K562 (cell line): ENCODE results near the gene ZNF718. TPM values are rescaled to one million over a fixed set of nuclear protein-coding genes. Genes with fewer than 3 reads are reported as not detected.
A peak's percentile ranks its signal among the peaks of the same experiment; 100 is the strongest.

ENCODE experiments used
- ATAC-seq: fragments of 200-7000 bp; cut with Tn5 transposase; 3 replicates; pipeline ENCODE4 v1.9.1; 2020; ENCODE audit warnings: moderate library complexity
- BruUV-seq: library from RNA; stranded (reverse); fragments of 400-500 nt; replicated peaks from 2 replicates; lab custom pipeline; 2021; lab: Mats Ljungman, UMichigan
- CTCF ChIA-PET: fragments of 300-600 bp; formaldehyde crosslinking; extraction: SDS; loops from one replicate; lab custom pipeline; 2021; ENCODE audit warnings: low intra/inter-chr PET ratio; lab: Yijun Ruan, JAX
- POLR2A ChIA-PET: fragments of 300-600, 350-650 bp; sonication (Branson Sonifier 250); formaldehyde crosslinking; extraction: SDS; loops from one replicate; lab custom pipeline; 2021; ENCODE audit warnings: antibody characterized with exemption, inconsistent platforms; lab: Yijun Ruan, JAX
- DNase-seq, 4 experiments: peaks; one replicate each; pipeline versions ENCODE4 v3.0.0 to v3.0.0-alpha.2; 2011 to 2018; ENCODE audit warnings: low spot score in 3 of 4, mixed read lengths in 3 of 4; ENCODE audit errors: extremely low read depth in 1 of 4
- FAIRE-seq: peaks from 2 replicates; lab custom pipeline; 2011; peaks lifted over from hg19 to GRCh38; lab: Jason Lieb, UNC
- H2AFZ ChIP-seq: 2 replicates; pipeline ENCODE4 v1.6.0; 2011; ENCODE audit warnings: low read depth, low read length, control low read depth, inconsistent platforms
- H3K27ac ChIP-seq: fragments of 200-600 bp; 3 replicates; pipeline ENCODE4 v1.8.0; 2011; ENCODE audit warnings: low read depth, mild to moderate bottlenecking, control low read depth, inconsistent platforms, low read length, moderate library complexity, mixed read lengths; ENCODE audit errors: extremely low read depth
- H3K27me3 ChIP-seq, 2 experiments: fragments of 300-600 bp in 1 of 2; 2 replicates in 1 of 2; 3 replicates in 1 of 2; pipeline versions ENCODE4 v1.6.0 to v1.8.0; 2011; ENCODE audit warnings: inconsistent platforms in 2 of 2, low read length in 2 of 2, mild to moderate bottlenecking in 1 of 2, mixed read lengths in 1 of 2, moderate library complexity in 1 of 2; ENCODE audit not compliant: control insufficient read depth in 2 of 2, insufficient read depth in 2 of 2
- H3K36me3 ChIP-seq: fragments of 300-600 bp; 3 replicates; pipeline ENCODE4 v1.8.0; 2011; ENCODE audit warnings: mild to moderate bottlenecking, low read length, inconsistent platforms; ENCODE audit not compliant: control insufficient read depth, insufficient read depth
- H3K4me1 ChIP-seq, 2 experiments: fragments of 200-600 bp in 1 of 2; replicated peaks in 1 of 2; 2 replicates in 1 of 2; 3 replicates in 1 of 2; pipeline versions ENCODE4 v1.5.1 to v1.8.0; 2011; ENCODE audit warnings: inconsistent platforms in 2 of 2, low read length in 2 of 2, mild to moderate bottlenecking in 1 of 2, mixed read lengths in 1 of 2, moderate library complexity in 1 of 2; ENCODE audit not compliant: control insufficient read depth in 2 of 2, insufficient read depth in 2 of 2
- H3K4me2 ChIP-seq: 2 replicates; pipeline ENCODE4 v1.6.1; 2011; ENCODE audit warnings: low read length, control low read depth, inconsistent platforms, mixed read lengths; ENCODE audit not compliant: insufficient read depth
- H3K4me3 ChIP-seq: fragments of 200-600 bp; sonication (generic), shearing (Covaris generic); 2 replicates; pipeline ENCODE4 v1.5.1; 2016; ENCODE audit warnings: control low read depth, inconsistent platforms
- H3K79me2 ChIP-seq: fragments of 200-600 bp; 3 replicates; pipeline ENCODE4 v1.8.0; 2011; ENCODE audit warnings: low read length, inconsistent platforms; ENCODE audit not compliant: control insufficient read depth, insufficient read depth
- H3K9ac ChIP-seq, 2 experiments: 2 replicates each; pipeline versions ENCODE4 v1.6.0 to v1.6.1; 2011; ENCODE audit warnings: low read depth in 2 of 2, low read length in 2 of 2, control low read depth in 1 of 2, inconsistent platforms in 1 of 2, mild to moderate bottlenecking in 1 of 2, mixed read lengths in 1 of 2; ENCODE audit not compliant: insufficient read depth in 1 of 2
- H3K9me1 ChIP-seq: one replicate; pipeline ENCODE4 v1.6.0; 2011; ENCODE audit warnings: inconsistent platforms, mild to moderate bottlenecking, low read length, moderate library complexity; ENCODE audit not compliant: control insufficient read depth, insufficient read depth
- H3K9me3 ChIP-seq: replicated peaks from 2 replicates; pipeline ENCODE4 v1.5.1; 2011; ENCODE audit warnings: low read depth, low read length, inconsistent platforms; ENCODE audit not compliant: control insufficient read depth, insufficient read depth
- H4K20me1 ChIP-seq: replicated peaks from 2 replicates; pipeline ENCODE4 v1.6.1; 2011; ENCODE audit warnings: low read length, inconsistent platforms, mixed read lengths; ENCODE audit not compliant: control insufficient read depth, insufficient read depth
- C11orf30 ChIP-seq: fragments of 450-650 bp; IDR thresholded peaks from 2 replicates; pipeline ENCODE4 v1.6.1; 2016; ENCODE audit warnings: low read depth, mild to moderate bottlenecking
- KDM1A ChIP-seq, 2 experiments: fragments of 450-650 bp; IDR thresholded peaks; 2 replicates each; pipeline ENCODE4 v1.6.1; 2016; ENCODE audit warnings: mild to moderate bottlenecking in 2 of 2
- NFE2 ChIP-seq: IDR thresholded peaks from 2 replicates; pipeline ENCODE4 v1.6.1; 2014; ENCODE audit warnings: antibody characterized with exemption, low read depth
- NFE2L1 ChIP-seq: fragments of 450-650 bp; IDR thresholded peaks from 2 replicates; pipeline ENCODE4 v1.6.1; 2016; ENCODE audit warnings: missing genetic modification characterization, low read depth, mild to moderate bottlenecking, missing compliant biosample characterization, moderate library complexity, borderline replicate concordance
- NFRKB ChIP-seq: fragments of 450-650 bp; IDR thresholded peaks from 2 replicates; pipeline ENCODE4 v1.6.1; 2016; ENCODE audit warnings: low read depth
- POLR2AphosphoS5 ChIP-seq: IDR thresholded peaks from 2 replicates; pipeline ENCODE4 v1.6.1; 2011; ENCODE audit warnings: mild to moderate bottlenecking, low read depth, low read length, moderate library complexity; ENCODE audit not compliant: control insufficient read depth, insufficient read depth
- POLR3A ChIP-seq: IDR thresholded peaks from 2 replicates; pipeline ENCODE4 v1.6.1; 2011; ENCODE audit warnings: borderline replicate concordance, mild to moderate bottlenecking, moderate library complexity; ENCODE audit not compliant: insufficient read length, insufficient read depth; ENCODE audit errors: extremely low read depth
- PPARD ChIP-seq: fragments of 250-450 bp; sonication (Bioruptor Pico); IDR thresholded peaks from 2 replicates; pipeline ENCODE4 v1.8.0; 2022; ENCODE audit warnings: inconsistent platforms, mild to moderate bottlenecking, moderate library complexity
- SMAD1 ChIP-seq: fragments of 150-350 bp; IDR thresholded peaks from 2 replicates; pipeline ENCODE4 v1.6.1; 2014; ENCODE audit warnings: low read length, low read depth; ENCODE audit not compliant: partially characterized antibody
- WGBS: fragments of 100-300 bp; shearing (Covaris generic); methylation state at CpG from one replicate; pipeline ENCODE4 v1.1.6; 2016; ENCODE audit warnings: low coverage, mixed read lengths; ENCODE audit not compliant: insufficient coverage; ENCODE audit errors: missing lambda C conversion rate; 5-methylcytosine and 5-hydroxymethylcytosine counted together
- in situ Hi-C: fragments of 300-500 bp; cut with MboI; formaldehyde crosslinking; loops from 4 replicates; pipeline ENCODE4 v1.15.0; 2018; ENCODE audit warnings: inconsistent platforms, mixed read lengths
- intact Hi-C: fragments of 100-400 bp; cut with micrococcal nuclease; formaldehyde crosslinking; loops from 2 replicates; pipeline ENCODE4 v1.14.2; 2022
- polyA plus RNA-seq, 8 experiments: library from polyadenylated mRNA; depleted of rRNA in 4 of 8; stranded (reverse) in 5 of 8; unstranded in 3 of 8; fragments of >200 nt; fragmentation: Nextera tagmentation in 2 of 8; fragmentation: Illumina TruSeq in 1 of 8; extraction: Ambion mirVana in 2 of 8; extraction: Trizol in 1 of 8; gene quantifications; 2 replicates each; pipeline versions ENCODE4 v1.2.1 to v1.2.3, GENCODE V29; 2011 to 2014; ENCODE audit warnings: inconsistent platforms in 1 of 8, missing spikeins in 1 of 8
- total RNA-seq, 7 experiments: library from RNA; depleted of rRNA in 6 of 7; stranded (reverse); fragments of >200 nt in 6 of 7; fragmentation: Illumina TruSeq in 2 of 7; extraction: Trizol in 2 of 7; gene quantifications; 2 replicates each; pipeline versions ENCODE4 v1.2.1 to v1.2.3, GENCODE V29; 2011 to 2021; ENCODE audit warnings: low replicate concordance in 1 of 7
- TF ChIP-seq, protein P1 (sequence below): sonication (generic); formaldehyde crosslinking; IDR thresholded peaks from 2 replicates; pipeline ENCODE4 v1.8.1; 2023; ENCODE audit warnings: mild to moderate bottlenecking, missing genetic modification reagents
- TF ChIP-seq, protein P2 (sequence below): fragments of 250-450 bp; sonication (Bioruptor Pico); IDR thresholded peaks from 2 replicates; pipeline ENCODE4 v1.5.0; 2022; ENCODE audit warnings: mild to moderate bottlenecking
- TF ChIP-seq, protein P3 (sequence below): fragments of 250-450 bp; sonication (Bioruptor Pico); IDR thresholded peaks from 2 replicates; pipeline ENCODE4 v1.4.0; 2020; ENCODE audit warnings: mild to moderate bottlenecking, moderate library complexity, borderline replicate concordance
- TF ChIP-seq, protein P4 (sequence below), 2 experiments: fragments of 200-800 bp in 1 of 2; sonication (Bioruptor generic) in 1 of 2; sonication (generic) in 1 of 2; formaldehyde crosslinking in 1 of 2; IDR thresholded peaks in 1 of 2; conservative IDR thresholded peaks in 1 of 2; 2 replicates each; pipeline versions ENCODE4 v1.5.0 to v1.6.1; 2016 to 2020; ENCODE audit warnings: missing compliant biosample characterization in 1 of 2, missing genetic modification characterization in 1 of 2, missing genetic modification reagents in 1 of 2

The ZNF718 gene
- total and polyA plus RNA-seq, 9 of the 15 experiments (the other 6 are each of a cell fraction or from before 2014, with no cell fraction given), result 1.00 to 5.3 (median 2.7) TPM

DNA sequence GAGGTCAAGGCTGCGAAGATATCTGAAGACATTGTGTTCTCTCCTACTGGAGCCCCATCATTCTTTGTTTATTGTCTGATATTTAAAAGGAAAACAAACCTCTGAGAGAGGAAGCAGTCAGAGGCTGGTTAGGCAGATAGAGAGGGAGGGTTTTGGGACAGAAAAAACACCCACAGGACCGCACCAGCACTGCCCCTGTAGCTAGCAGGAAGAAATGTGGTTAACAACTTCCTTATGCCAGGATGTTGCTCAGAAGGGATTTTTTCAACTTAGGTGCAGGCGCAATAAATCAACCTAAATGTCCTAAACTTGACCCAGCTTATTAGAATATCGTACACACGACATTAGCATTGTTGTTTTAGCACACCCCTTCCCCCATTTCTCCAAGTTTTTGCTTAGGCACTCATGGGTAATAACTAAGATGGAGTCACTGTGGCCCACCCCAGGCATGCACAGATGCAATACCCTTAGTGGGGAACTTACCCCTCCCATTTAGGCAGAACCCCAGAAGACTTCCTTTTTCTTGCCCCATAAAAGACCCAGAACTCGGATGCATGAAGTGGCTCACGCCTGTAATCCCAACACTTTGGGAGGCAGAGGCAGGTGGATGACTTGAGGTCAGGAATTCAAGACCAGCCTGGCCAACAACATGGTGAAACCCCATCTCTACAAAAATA lies 2.8 kb upstream of the ZNF718 start:
- ChIA-PET CTCF (no interaction called here), POLR2A (no interaction called here)
- Histone ChIP-seq H3K4me1 (peaks cover 3 to 6% of the 10 kb centered on the region in 2 experiments; a peak in 3 of 5 replicates), H3K9me1 (no peaks in the 10 kb centered on the region), H4K20me1 (no peaks in the 10 kb centered on the region; the same call in 1 of the 2 replicates), H3K27me3 (no peaks in the 10 kb centered on the region), H3K9ac (no peak overlapping the region), H3K9me3 (peaks cover 25% of the 10 kb centered on the region), H2AFZ (peak overlapping the region; percentile 8; the same call in 1 of the 2 replicates), H3K36me3 (peaks cover 10% of the 10 kb centered on the region; the same call in 1 of the 3 replicates), H3K4me3 (no peak overlapping the region), H3K79me2 (peaks cover 23% of the 10 kb centered on the region), H3K27ac (no peak overlapping the region), H3K4me2 (no peak overlapping the region)
- no TSS peak for BruUV-seq
- WGBS, result 8% methylated on average over 7 of the region's 7 CpGs
- DNase-seq, result no peak
- in situ Hi-C loops, result no loop called here
- intact Hi-C loops, result no loop called here
- ATAC-seq, result no peak
- no peak for FAIRE-seq
- TF ChIP-seq, protein P1, sequence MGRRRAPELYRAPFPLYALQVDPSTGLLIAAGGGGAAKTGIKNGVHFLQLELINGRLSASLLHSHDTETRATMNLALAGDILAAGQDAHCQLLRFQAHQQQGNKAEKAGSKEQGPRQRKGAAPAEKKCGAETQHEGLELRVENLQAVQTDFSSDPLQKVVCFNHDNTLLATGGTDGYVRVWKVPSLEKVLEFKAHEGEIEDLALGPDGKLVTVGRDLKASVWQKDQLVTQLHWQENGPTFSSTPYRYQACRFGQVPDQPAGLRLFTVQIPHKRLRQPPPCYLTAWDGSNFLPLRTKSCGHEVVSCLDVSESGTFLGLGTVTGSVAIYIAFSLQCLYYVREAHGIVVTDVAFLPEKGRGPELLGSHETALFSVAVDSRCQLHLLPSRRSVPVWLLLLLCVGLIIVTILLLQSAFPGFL (CRISPR knock-in tag), result no peak
- TF ChIP-seq SMAD1 (no peak), NFE2L1 (tag) (no peak), POLR2AphosphoS5 (no peak), PPARD (CRISPR knock-in tag) (no peak), NFE2 (no peak), C11orf30 (no peak), KDM1A (IDR thresholded peaks at IDR 0.05) (no peak), NFRKB (no peak), POLR3A (no peak)
- TF ChIP-seq, protein P2, sequence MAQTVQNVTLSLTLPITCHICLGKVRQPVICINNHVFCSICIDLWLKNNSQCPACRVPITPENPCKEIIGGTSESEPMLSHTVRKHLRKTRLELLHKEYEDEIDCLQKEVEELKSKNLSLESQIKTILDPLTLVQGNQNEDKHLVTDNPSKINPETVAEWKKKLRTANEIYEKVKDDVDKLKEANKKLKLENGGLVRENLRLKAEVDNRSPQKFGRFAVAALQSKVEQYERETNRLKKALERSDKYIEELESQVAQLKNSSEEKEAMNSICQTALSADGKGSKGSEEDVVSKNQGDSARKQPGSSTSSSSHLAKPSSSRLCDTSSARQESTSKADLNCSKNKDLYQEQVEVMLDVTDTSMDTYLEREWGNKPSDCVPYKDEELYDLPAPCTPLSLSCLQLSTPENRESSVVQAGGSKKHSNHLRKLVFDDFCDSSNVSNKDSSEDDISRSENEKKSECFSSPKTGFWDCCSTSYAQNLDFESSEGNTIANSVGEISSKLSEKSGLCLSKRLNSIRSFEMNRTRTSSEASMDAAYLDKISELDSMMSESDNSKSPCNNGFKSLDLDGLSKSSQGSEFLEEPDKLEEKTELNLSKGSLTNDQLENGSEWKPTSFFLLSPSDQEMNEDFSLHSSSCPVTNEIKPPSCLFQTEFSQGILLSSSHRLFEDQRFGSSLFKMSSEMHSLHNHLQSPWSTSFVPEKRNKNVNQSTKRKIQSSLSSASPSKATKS (CRISPR knock-in tag), result no peak
- TF ChIP-seq, protein P3, sequence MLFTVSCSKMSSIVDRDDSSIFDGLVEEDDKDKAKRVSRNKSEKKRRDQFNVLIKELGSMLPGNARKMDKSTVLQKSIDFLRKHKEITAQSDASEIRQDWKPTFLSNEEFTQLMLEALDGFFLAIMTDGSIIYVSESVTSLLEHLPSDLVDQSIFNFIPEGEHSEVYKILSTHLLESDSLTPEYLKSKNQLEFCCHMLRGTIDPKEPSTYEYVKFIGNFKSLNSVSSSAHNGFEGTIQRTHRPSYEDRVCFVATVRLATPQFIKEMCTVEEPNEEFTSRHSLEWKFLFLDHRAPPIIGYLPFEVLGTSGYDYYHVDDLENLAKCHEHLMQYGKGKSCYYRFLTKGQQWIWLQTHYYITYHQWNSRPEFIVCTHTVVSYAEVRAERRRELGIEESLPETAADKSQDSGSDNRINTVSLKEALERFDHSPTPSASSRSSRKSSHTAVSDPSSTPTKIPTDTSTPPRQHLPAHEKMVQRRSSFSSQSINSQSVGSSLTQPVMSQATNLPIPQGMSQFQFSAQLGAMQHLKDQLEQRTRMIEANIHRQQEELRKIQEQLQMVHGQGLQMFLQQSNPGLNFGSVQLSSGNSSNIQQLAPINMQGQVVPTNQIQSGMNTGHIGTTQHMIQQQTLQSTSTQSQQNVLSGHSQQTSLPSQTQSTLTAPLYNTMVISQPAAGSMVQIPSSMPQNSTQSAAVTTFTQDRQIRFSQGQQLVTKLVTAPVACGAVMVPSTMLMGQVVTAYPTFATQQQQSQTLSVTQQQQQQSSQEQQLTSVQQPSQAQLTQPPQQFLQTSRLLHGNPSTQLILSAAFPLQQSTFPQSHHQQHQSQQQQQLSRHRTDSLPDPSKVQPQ (CRISPR knock-in tag), result no peak
- TF ChIP-seq, protein P4, sequence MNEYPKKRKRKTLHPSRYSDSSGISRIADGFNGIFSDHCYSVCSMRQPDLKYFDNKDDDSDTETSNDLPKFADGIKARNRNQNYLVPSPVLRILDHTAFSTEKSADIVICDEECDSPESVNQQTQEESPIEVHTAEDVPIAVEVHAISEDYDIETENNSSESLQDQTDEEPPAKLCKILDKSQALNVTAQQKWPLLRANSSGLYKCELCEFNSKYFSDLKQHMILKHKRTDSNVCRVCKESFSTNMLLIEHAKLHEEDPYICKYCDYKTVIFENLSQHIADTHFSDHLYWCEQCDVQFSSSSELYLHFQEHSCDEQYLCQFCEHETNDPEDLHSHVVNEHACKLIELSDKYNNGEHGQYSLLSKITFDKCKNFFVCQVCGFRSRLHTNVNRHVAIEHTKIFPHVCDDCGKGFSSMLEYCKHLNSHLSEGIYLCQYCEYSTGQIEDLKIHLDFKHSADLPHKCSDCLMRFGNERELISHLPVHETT (CRISPR knock-in tag; conservative IDR thresholded peaks at IDR 0.05 in 1 of 2, IDR thresholded peaks at IDR 0.05 in 1 of 2), result no peak
